GM12865 (cell line): ENCODE measurements around the gene RTL10.

Experiments
- DNase-seq: peaks from one replicate; pipeline ENCODE4 v3.0.0; 2010; ENCODE audit warnings: low read depth
- H3K4me3 ChIP-seq: 2 replicates; pipeline ENCODE4 v1.5.1; 2011; ENCODE audit warnings: mild to moderate bottlenecking, low read depth, low read length, control low read depth
- TF ChIP-seq, protein P1 (sequence below): IDR thresholded peaks from 2 replicates; pipeline ENCODE4 v1.5.1; 2011; ENCODE audit warnings: low read length, control low read depth, low read depth, inconsistent platforms; ENCODE audit not compliant: insufficient read depth; ENCODE audit errors: missing control alignments

The RTL10 gene

DNA sequence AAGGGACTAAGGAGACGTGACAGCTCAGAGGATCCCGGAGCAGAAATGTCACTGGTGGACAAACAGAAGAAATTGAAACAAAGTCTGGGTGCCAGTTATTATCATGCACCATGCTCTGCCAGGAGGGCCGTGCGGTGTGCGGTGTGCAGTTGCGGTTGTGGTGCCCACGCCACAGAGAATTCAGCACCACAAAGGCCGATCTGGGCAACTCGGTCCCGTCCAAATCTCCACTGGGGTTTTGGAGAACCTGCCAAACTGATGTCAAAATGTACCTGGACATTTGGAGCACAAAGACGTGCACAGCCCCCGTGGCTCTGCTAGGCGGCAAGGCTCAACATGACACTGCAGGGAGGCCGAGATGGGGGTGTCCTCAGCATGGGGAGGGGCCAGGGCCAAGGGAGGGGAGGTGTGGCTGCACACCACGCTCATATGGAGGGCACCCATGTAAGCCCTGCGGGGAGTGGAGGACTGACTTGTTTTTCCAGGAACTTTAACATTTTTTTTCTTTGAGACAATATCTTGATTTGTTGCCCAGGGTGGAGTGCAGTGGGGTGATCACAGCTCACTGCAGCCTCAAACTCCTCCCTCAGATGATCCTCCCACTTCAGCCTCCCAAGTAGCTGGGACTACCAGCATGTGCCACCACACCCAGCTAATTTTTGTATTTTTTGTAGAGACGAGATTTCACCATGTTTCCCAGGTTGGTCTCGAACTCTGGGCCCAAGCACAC, 39.4 kb downstream of the RTL10 start:
- TF ChIP-seq, protein P1, sequence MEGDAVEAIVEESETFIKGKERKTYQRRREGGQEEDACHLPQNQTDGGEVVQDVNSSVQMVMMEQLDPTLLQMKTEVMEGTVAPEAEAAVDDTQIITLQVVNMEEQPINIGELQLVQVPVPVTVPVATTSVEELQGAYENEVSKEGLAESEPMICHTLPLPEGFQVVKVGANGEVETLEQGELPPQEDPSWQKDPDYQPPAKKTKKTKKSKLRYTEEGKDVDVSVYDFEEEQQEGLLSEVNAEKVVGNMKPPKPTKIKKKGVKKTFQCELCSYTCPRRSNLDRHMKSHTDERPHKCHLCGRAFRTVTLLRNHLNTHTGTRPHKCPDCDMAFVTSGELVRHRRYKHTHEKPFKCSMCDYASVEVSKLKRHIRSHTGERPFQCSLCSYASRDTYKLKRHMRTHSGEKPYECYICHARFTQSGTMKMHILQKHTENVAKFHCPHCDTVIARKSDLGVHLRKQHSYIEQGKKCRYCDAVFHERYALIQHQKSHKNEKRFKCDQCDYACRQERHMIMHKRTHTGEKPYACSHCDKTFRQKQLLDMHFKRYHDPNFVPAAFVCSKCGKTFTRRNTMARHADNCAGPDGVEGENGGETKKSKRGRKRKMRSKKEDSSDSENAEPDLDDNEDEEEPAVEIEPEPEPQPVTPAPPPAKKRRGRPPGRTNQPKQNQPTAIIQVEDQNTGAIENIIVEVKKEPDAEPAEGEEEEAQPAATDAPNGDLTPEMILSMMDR = no peak
- DNase-seq = no peak
- H3K4me3 ChIP-seq = no peak overlapping the region

DNA sequence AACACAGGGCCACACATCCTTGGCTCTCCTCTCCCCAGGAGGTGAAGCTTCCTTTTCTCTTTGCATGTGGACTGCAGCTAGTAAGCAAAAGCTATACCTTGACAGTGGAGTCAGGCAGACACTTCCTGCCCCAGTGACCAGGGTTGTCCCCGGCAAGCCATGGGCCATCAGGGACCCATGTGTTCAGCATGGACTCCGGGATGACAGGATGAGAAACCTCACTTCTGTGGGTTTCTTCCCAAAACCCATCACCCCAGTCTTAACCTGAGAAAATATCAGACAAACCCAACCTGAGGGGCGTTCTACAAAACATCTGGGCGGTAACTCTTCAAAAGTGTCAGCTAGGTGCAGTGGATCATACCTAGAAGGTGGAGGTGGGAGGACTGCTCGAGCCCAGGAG, 40.2 kb downstream of the RTL10 start:
- TF ChIP-seq, protein P1 = no peak
- DNase-seq = no peak
- H3K4me3 ChIP-seq = no peak overlapping the region

DNA sequence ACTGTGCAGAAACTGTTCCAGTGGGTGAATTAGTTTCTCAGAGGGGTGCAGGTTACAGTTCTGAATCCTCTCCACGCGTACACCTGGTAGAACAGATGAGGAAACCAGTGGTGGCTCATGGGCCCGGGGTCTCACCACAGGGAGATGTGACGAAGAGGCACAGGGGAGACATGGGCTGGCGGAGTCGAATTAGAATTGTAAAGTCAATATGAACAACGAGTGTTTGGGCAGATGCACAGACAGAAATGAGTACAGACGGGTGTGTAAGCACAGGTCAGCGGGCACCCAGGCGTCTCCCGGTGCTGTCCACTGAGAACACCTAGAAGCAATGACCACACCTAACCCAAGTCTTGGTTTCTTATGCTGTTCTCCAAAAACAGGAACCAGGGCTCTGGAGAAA, 41.8 kb downstream of the RTL10 start:
- TF ChIP-seq, protein P1 = no peak
- no peak for DNase-seq

DNA sequence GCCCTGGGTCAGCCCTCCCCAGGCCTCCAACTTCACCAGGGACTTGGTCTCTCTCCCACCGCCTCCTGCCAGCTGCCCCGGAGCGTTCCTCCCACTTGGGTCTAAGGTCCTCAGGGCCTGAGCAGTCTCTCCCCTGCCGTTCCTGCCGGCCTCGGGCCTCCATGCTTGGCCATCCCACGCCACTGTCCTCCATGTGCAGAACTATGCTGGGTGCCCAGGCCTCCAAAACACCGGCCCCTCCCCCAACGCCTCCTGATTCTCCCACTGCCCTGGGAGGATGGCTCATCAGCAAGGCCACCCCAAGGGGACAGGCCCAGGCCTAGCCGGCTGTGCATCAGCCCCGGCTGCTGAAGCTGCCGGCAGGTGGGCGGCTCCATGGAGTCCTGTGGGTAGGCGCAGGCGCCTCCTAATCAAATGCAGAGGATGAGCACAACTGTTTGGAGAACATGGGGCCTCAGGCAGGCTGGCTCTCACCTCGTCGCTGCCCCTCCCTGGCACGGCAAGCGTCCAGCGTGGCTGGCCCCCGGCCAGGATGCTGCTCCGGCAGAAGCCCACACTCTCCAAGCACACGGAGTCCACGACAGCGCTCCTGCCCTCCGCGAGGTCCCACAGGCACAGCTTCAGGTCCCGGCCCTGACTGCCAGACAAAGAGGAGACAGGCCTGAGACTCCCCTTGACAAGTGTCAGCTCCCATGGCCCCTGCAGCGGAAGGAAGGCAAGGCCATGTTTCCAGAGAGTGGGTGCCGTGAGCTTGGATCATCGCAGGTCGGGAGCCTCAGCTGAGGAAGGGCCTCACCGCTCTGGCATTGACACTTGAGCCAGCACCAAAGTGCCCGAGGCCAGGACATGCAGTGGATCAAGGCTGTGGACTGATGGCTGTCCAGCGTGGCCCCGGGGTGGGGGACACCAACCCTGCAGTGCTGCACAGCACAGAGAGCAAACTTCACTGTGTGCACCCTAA, 42.6 kb downstream of the RTL10 start:
- H3K4me3 ChIP-seq = no peak overlapping the region
- TF ChIP-seq, protein P1 = no peak
- no peak for DNase-seq

More for the DNA sequence above, 41.8 kb downstream of the RTL10 start:
- H3K4me3 ChIP-seq = no peak overlapping the region

DNA sequence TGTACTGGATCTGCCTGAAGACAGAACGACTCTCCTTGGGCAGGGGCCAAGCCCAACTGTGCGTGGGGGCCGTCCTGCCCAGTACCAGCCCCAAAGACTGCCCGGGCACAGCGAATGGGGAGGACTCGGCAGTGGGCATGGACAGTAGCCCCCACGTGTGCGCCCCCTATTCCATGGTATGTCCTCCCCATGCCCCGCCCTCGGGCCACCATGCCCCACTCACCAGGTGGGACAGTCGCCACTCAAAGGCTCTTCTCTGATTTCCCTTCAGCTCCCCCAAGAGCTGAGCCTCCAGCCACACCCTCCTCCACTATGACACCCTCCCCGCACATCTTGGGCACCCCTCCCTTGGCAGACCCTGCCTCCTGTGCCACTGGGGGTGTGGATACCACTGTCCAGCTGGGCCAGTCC, 43.5 kb downstream of the RTL10 start:
- DNase-seq = no peak
- TF ChIP-seq, protein P1 = no peak
- no peak overlapping the region for H3K4me3 ChIP-seq

DNA sequence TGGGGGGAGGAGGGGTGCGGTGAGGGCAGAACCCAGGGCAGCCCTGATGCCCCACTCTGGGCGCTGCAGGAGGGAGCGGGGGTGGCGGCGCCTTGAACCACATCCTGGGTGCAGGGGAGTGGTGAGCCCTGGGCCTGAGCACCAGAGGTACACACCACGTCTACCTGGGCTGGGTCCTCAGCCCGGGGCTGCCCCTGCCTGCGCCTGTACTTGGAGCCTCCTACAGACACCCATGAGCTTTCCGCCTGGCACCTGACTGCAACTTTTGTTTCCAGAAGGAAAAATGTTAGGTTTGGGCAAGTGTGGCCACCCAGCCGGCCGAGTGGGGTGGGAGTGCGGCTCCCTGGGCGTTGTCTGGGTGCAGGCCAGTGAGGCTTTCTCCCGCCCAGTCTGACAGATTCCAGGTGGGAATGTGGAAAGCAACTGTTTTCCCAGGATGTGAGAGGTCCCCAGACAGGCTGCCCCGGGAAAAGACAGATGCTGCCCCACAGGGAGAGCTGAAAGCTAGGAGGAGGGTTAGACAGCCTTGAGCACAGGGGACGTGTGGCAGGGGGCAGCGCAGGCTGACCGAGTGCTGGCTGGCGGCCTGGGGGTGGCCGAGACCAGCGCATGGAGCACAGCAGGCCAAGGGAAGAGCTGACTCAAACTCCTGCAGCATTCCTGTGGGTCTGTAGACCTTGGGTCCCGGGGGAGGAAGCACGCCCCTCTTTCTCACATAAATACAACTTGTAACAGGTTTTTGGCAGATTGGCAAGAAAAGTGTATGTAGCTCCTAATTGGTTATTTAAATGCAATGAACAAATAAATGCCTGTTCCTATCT, 44.1 kb downstream of the RTL10 start:
- DNase-seq = no peak
- TF ChIP-seq, protein P1 = no peak

More for the DNA sequence above, 44.1 kb downstream of the RTL10 start:
- H3K4me3 ChIP-seq = no peak overlapping the region
